Neutrophil (primary cell): Measurements from ENCODE around the gene GAR1.

Source experiments
- H3K27ac ChIP-seq: fragments of 200-600 bp; sonication (generic); 2 replicates; pipeline ENCODE4 v1.5.1; 2016; ENCODE audit warnings: mild to moderate bottlenecking, moderate library complexity
- H3K27me3 ChIP-seq: fragments of 200-600 bp; sonication (generic); 2 replicates; pipeline ENCODE4 v1.6.0; 2016; ENCODE audit warnings: mild to moderate bottlenecking
- H3K36me3 ChIP-seq: fragments of 200-600 bp; sonication (generic); 2 replicates; pipeline ENCODE4 v1.5.1; 2017
- H3K4me1 ChIP-seq, 2 experiments: fragments of 200-600 bp in 1 of 2; sonication (generic) in 1 of 2; 1 replicate in 1 of 2; 2 replicates in 1 of 2; pipeline versions ENCODE4 v1.5.1 to v1.6.1; 2013 to 2016; ENCODE audit warnings: low read depth in 1 of 2, low read length in 1 of 2, mild to moderate bottlenecking in 1 of 2, moderate library complexity in 1 of 2; ENCODE audit not compliant: control insufficient read depth in 1 of 2, insufficient read depth in 1 of 2
- H3K4me3 ChIP-seq, 2 experiments: fragments of 200-600 bp in 1 of 2; sonication (generic) in 1 of 2; 1 replicate in 1 of 2; 2 replicates in 1 of 2; pipeline ENCODE4 v1.5.1; 2013 to 2016; ENCODE audit warnings: low read depth in 1 of 2, low read length in 1 of 2, mild to moderate bottlenecking in 1 of 2, moderate library complexity in 1 of 2
- H3K9me3 ChIP-seq: fragments of 200-600 bp; sonication (generic); 2 replicates; pipeline ENCODE4 v1.5.1; 2016
- CTCF ChIP-seq: fragments of 200-600 bp; sonication (generic); IDR thresholded peaks from 2 replicates; pipeline ENCODE4 v1.5.1; 2016; ENCODE audit warnings: antibody characterized with exemption

Gene GAR1

GRCh38 chr4:109826719-109827118, 11.2 kb downstream of the GAR1 start:
- Histone ChIP-seq H3K36me3 (peaks cover 27% of the 10 kb centered on the region), H3K4me3 (no peak overlapping the region), H3K4me1 (no peaks in the 10 kb centered on the region), H3K27me3 (no peaks in the 10 kb centered on the region), H3K27ac (no peak overlapping the region), H3K9me3 (no peaks in the 10 kb centered on the region)
- no peak for TF ChIP-seq CTCF

DNA sequence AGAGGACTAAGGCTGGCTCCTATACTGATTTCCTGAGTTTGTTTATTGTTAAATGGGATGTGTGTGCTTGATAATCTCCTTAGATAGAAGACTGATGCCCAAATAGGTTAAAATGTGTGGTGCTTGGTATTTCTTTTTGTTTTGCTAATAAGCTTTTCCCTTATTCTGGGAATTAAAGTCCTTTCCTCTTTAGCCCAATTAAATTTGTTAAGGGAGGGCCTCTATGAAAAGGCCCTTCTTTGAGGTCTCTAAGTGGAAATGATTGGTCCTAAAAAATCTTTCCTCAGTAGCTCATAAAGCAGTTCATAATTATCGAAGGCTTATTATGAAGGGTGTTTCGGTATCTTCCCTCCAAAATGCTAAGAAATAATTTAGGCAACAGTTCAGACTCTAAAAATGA, 12.1 kb downstream of the GAR1 start, which contains the start of gene RRH:
RRH (plus strand) TSS at position 301 of the 400 bp plus-strand sequence; CDS start at position 357, 56 bp downstream.
- Histone ChIP-seq H3K4me1 (no peaks in the 10 kb centered on the region), H3K36me3 (peaks cover 21% of the 10 kb centered on the region), H3K27ac (no peak within 1 kb of the TSS), H3K4me3 (no peak within 1 kb of the TSS), H3K9me3 (no peaks in the 10 kb centered on the region), H3K27me3 (no peaks in the 10 kb centered on the region)
- no peak for TF ChIP-seq CTCF

DNA sequence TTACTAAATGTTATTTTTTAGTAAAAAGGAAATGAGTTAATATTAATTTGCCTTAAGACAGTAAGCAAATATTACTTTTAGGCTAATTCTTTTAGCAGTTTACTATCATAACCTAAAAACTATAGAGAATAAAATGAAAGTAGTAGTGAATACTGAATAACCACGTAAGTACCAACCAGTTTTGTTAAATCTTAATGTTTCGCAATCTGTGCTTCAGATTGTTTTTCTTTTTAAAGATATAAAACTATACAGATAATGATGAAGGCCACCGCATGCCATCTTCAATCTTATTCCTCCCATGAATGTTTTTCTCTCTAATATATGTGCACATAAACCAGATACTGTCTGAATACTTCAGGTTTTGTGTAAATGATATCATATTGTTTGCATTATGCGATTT, 18.2 kb downstream of the GAR1 start:
- Histone ChIP-seq H3K27me3 (no peaks in the 10 kb centered on the region), H3K9me3 (no peaks in the 10 kb centered on the region), H3K4me3 (no peak overlapping the region), H3K4me1 (no peaks in the 10 kb centered on the region), H3K36me3 (no peaks in the 10 kb centered on the region), H3K27ac (no peak overlapping the region)
- no peak for TF ChIP-seq CTCF

DNA sequence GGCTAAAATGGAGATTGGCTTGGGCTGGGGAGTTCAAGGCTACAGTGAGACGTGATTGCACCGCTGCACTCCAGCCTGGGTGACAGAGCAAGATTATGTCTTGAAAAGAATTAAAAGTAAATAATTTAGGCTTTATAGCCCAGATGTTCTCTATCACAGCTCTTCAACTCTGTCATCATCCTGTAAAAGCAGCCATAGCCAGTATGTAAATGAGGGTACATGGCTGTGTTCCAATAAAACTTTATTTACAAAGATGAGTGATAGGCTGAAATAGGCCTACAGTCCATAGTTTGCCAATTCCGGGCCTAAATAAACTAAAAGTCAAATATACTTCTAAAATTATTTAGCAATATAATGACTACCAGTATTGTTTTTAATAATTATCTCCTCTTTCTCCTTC, 21.4 kb downstream of the GAR1 start:
- TF ChIP-seq CTCF, result no peak
- H3K4me1 ChIP-seq, result no peaks in the 10 kb centered on the region
- H3K36me3 ChIP-seq, result no peaks in the 10 kb centered on the region
- H3K27me3 ChIP-seq, result no peaks in the 10 kb centered on the region
- H3K9me3 ChIP-seq, result no peaks in the 10 kb centered on the region
- H3K27ac ChIP-seq, result no peak overlapping the region
- no peak overlapping the region for H3K4me3 ChIP-seq

GRCh38 chr4:109846395-109847098, 31.0 kb downstream of the GAR1 start:
- Histone ChIP-seq H3K36me3 (no peaks in the 10 kb centered on the region), H3K27ac (no peak overlapping the region), H3K4me1 (no peaks in the 10 kb centered on the region), H3K27me3 (no peaks in the 10 kb centered on the region), H3K9me3 (no peaks in the 10 kb centered on the region), H3K4me3 (no peak overlapping the region)
- TF ChIP-seq CTCF, result no peak
